Endothelial cell of umbilical vein (primary cell): ENCODE measurements around the gene COLQ.

Experiments
- CTCF ChIP-seq, 2 donors: IDR thresholded peaks; 1 replicate in 1 of 2; 2 replicates in 1 of 2; pipeline ENCODE4 v1.5.1; 2011; ENCODE audit warnings: low read length in 2 of 2, mild to moderate bottlenecking in 2 of 2, moderate library complexity in 2 of 2, control low read depth in 1 of 2, inconsistent platforms in 1 of 2, low read depth in 1 of 2; ENCODE audit not compliant: insufficient read depth in 1 of 2; ENCODE audit errors: extremely low read depth in 1 of 2
- EZH2 ChIP-seq: IDR thresholded peaks from 2 replicates; pipeline ENCODE4 v1.6.1; 2012; ENCODE audit warnings: borderline replicate concordance, low read depth, mild to moderate bottlenecking, moderate library complexity, low read length, inconsistent platforms; ENCODE audit not compliant: severe bottlenecking
- FOS ChIP-seq: IDR thresholded peaks from 2 replicates; pipeline ENCODE4 v1.6.1; 2011; ENCODE audit warnings: mild to moderate bottlenecking, low read length, moderate library complexity, borderline replicate concordance; ENCODE audit not compliant: insufficient read depth
- GATA2 ChIP-seq: IDR thresholded peaks from 2 replicates; pipeline ENCODE4 v1.7.0; 2011; ENCODE audit warnings: low read depth, mild to moderate bottlenecking, moderate library complexity, mixed read lengths, low read length; ENCODE audit not compliant: insufficient read length, insufficient read depth
- JUN ChIP-seq: IDR thresholded peaks from 2 replicates; pipeline ENCODE4 v1.6.1; 2011; ENCODE audit warnings: borderline replicate concordance, low read depth; ENCODE audit not compliant: insufficient read length, insufficient read depth
- MAX ChIP-seq: IDR thresholded peaks from 2 replicates; pipeline ENCODE4 v1.6.1; 2011; ENCODE audit not compliant: insufficient read depth, insufficient read length
- MYC ChIP-seq: IDR thresholded peaks from one replicate; pipeline ENCODE4 v1.6.1; 2011; ENCODE audit warnings: mild to moderate bottlenecking, low read depth, low read length
- POLR2A ChIP-seq: IDR thresholded peaks from 2 replicates; pipeline ENCODE4 v1.6.1; 2012; ENCODE audit warnings: low read depth, mild to moderate bottlenecking, control low read depth, low read length
- POLR2AphosphoS5 ChIP-seq: IDR thresholded peaks from 2 replicates; pipeline ENCODE4 v1.6.1; 2012; ENCODE audit warnings: low read depth, mild to moderate bottlenecking, control low read depth, low read length, moderate library complexity; ENCODE audit not compliant: insufficient read depth

GRCh38 chr3:15403965-15404364 lies 117.5 kb downstream of the COLQ start:
- TF ChIP-seq CTCF (IDR thresholded peaks at IDR 0.05; ENCODE audit: extremely low read depth in 1 of 2, insufficient read depth in 1 of 2, low read depth in 1 of 2, low read length in 2 of 2), result no peak
- no peak for TF ChIP-seq EZH2
- no peak for TF ChIP-seq POLR2A
- no peak for TF ChIP-seq POLR2AphosphoS5
- TF ChIP-seq JUN, result no peak
- TF ChIP-seq MAX, result no peak
- no peak for TF ChIP-seq FOS
- no peak for TF ChIP-seq MYC
- TF ChIP-seq GATA2, result no peak
